HEK293 (cell line): ENCODE data around the gene B4GALT6.

Experiments used
- BCL11A ChIP-seq: fragments of 450-650 bp; formaldehyde crosslinking; IDR thresholded peaks from 2 replicates; pipeline ENCODE4 v1.5.1; 2016; ENCODE audit warnings: low read depth, missing biosample characterization, missing genetic modification characterization
- BCL6B ChIP-seq: fragments of 450-650 bp; formaldehyde crosslinking; IDR thresholded peaks from 2 replicates; pipeline ENCODE4 v1.5.1; 2017; ENCODE audit warnings: missing biosample characterization, missing genetic modification characterization
- EGR2 ChIP-seq: fragments of 450-650 bp; formaldehyde crosslinking; IDR thresholded peaks from 2 replicates; pipeline ENCODE4 v1.5.1; 2016; ENCODE audit warnings: low read depth, missing biosample characterization, missing genetic modification characterization
- GLIS1 ChIP-seq: fragments of 450-650 bp; formaldehyde crosslinking; IDR thresholded peaks from 2 replicates; pipeline ENCODE4 v1.5.1; 2016; ENCODE audit warnings: missing biosample characterization, missing genetic modification characterization
- GLIS2 ChIP-seq: fragments of 450-650 bp; formaldehyde crosslinking; IDR thresholded peaks from 2 replicates; pipeline ENCODE4 v1.5.1; 2016; ENCODE audit warnings: missing biosample characterization, missing genetic modification characterization
- KLF17 ChIP-seq: fragments of 450-650 bp; formaldehyde crosslinking; IDR thresholded peaks from 2 replicates; pipeline ENCODE4 v1.5.1; 2016; ENCODE audit warnings: missing biosample characterization, missing genetic modification characterization
- KLF9 ChIP-seq: fragments of 450-650 bp; formaldehyde crosslinking; IDR thresholded peaks from 2 replicates; pipeline ENCODE4 v1.5.1; 2016; ENCODE audit warnings: missing biosample characterization, missing genetic modification characterization, low read depth
- OSR2 ChIP-seq: fragments of 450-650 bp; formaldehyde crosslinking; IDR thresholded peaks from 2 replicates; pipeline ENCODE4 v1.5.1; 2016; ENCODE audit warnings: missing biosample characterization, missing genetic modification characterization
- OVOL3 ChIP-seq: fragments of 450-650 bp; formaldehyde crosslinking; IDR thresholded peaks from 2 replicates; pipeline ENCODE4 v1.5.1; 2016; ENCODE audit warnings: missing biosample characterization, missing genetic modification characterization
- PRDM1 ChIP-seq: fragments of 450-650 bp; formaldehyde crosslinking; IDR thresholded peaks from 2 replicates; pipeline ENCODE4; 2016; ENCODE audit warnings: missing biosample characterization, missing genetic modification characterization
- PRDM6 ChIP-seq: fragments of 450-650 bp; formaldehyde crosslinking; IDR thresholded peaks from 2 replicates; pipeline ENCODE4 v1.5.1; 2017; ENCODE audit warnings: missing biosample characterization, missing genetic modification characterization
- SCRT2 ChIP-seq: fragments of 450-650 bp; formaldehyde crosslinking; IDR thresholded peaks from 2 replicates; pipeline ENCODE4 v1.5.1; 2016; ENCODE audit warnings: missing biosample characterization, missing genetic modification characterization
- TRIM28 ChIP-seq: IDR thresholded peaks from 2 replicates; pipeline ENCODE4 v1.6.1; 2011; ENCODE audit warnings: low read length, control low read depth, borderline replicate concordance
- WT1 ChIP-seq: fragments of 450-650 bp; formaldehyde crosslinking; IDR thresholded peaks from 2 replicates; pipeline ENCODE4 v1.5.1; 2016; ENCODE audit warnings: missing biosample characterization, missing genetic modification characterization
- ZFHX2 ChIP-seq: fragments of 450-650 bp; formaldehyde crosslinking; conservative IDR thresholded peaks from 2 replicates; pipeline ENCODE4 v1.5.1; 2016; ENCODE audit warnings: missing biosample characterization, missing genetic modification characterization
- ZNF132 ChIP-seq: fragments of 450-650 bp; formaldehyde crosslinking; IDR thresholded peaks from 2 replicates; pipeline ENCODE4 v1.5.1; 2017; ENCODE audit warnings: missing biosample characterization, missing genetic modification characterization, borderline replicate concordance
- ZNF138 ChIP-seq: fragments of 450-650 bp; formaldehyde crosslinking; IDR thresholded peaks from 2 replicates; pipeline ENCODE4 v1.5.1; 2016; ENCODE audit warnings: missing biosample characterization, missing genetic modification characterization, borderline replicate concordance
- ZNF366 ChIP-seq: fragments of 450-650 bp; formaldehyde crosslinking; conservative IDR thresholded peaks from 2 replicates; pipeline ENCODE4 v1.5.1; 2016; ENCODE audit warnings: missing biosample characterization, missing genetic modification characterization
- ZNF510 ChIP-seq: fragments of 450-650 bp; formaldehyde crosslinking; IDR thresholded peaks from 2 replicates; pipeline ENCODE4 v1.5.1; 2018; ENCODE audit warnings: mild to moderate bottlenecking, missing genetic modification characterization, missing biosample characterization; ENCODE audit not compliant: insufficient replicate concordance
- ZNF514 ChIP-seq: fragments of 450-650 bp; formaldehyde crosslinking; IDR thresholded peaks from 2 replicates; pipeline ENCODE4 v1.5.1; 2016; ENCODE audit warnings: missing biosample characterization, missing genetic modification characterization
- ZNF624 ChIP-seq: fragments of 450-650 bp; formaldehyde crosslinking; IDR thresholded peaks from 2 replicates; pipeline ENCODE4 v1.5.1; 2017; ENCODE audit warnings: missing biosample characterization, missing genetic modification characterization
- ZNF629 ChIP-seq: fragments of 450-650 bp; formaldehyde crosslinking; IDR thresholded peaks from 2 replicates; pipeline ENCODE4 v1.5.1; 2017; ENCODE audit warnings: missing biosample characterization, missing genetic modification characterization
- ZNF670 ChIP-seq: fragments of 450-650 bp; formaldehyde crosslinking; IDR thresholded peaks from 2 replicates; pipeline ENCODE4 v1.5.1; 2016; ENCODE audit warnings: missing biosample characterization, missing genetic modification characterization, low read depth
- ZSCAN23 ChIP-seq: fragments of 450-650 bp; formaldehyde crosslinking; IDR thresholded peaks from 2 replicates; pipeline ENCODE4 v1.5.1; 2016; ENCODE audit warnings: missing biosample characterization, missing genetic modification characterization
- TF ChIP-seq, protein P1 (sequence below): fragments of 450-650 bp; formaldehyde crosslinking; IDR thresholded peaks from 2 replicates; pipeline ENCODE4 v1.5.1; 2016; ENCODE audit warnings: missing biosample characterization, missing genetic modification characterization
- TF ChIP-seq, protein P2 (sequence below): IDR thresholded peaks from 2 replicates; pipeline ENCODE4 v1.6.1; 2011; ENCODE audit warnings: mild to moderate bottlenecking, low read depth, low read length, borderline replicate concordance
- TF ChIP-seq, protein P3 (sequence below): fragments of 450-650 bp; formaldehyde crosslinking; IDR thresholded peaks from 2 replicates; pipeline ENCODE4 v1.5.1; 2016; ENCODE audit warnings: missing biosample characterization, missing genetic modification characterization, low read depth
- TF ChIP-seq, protein P4 (sequence below): fragments of 450-650 bp; IDR thresholded peaks from 2 replicates; pipeline ENCODE4 v1.5.1; 2018; ENCODE audit warnings: missing biosample characterization, mild to moderate bottlenecking, missing genetic modification characterization

B4GALT6 gene

GRCh38 chr18:31657823-31658669 is 26.3 kb downstream of the B4GALT6 start (continued):
- TF ChIP-seq ZNF624: no peak
- TF ChIP-seq, protein P1, sequence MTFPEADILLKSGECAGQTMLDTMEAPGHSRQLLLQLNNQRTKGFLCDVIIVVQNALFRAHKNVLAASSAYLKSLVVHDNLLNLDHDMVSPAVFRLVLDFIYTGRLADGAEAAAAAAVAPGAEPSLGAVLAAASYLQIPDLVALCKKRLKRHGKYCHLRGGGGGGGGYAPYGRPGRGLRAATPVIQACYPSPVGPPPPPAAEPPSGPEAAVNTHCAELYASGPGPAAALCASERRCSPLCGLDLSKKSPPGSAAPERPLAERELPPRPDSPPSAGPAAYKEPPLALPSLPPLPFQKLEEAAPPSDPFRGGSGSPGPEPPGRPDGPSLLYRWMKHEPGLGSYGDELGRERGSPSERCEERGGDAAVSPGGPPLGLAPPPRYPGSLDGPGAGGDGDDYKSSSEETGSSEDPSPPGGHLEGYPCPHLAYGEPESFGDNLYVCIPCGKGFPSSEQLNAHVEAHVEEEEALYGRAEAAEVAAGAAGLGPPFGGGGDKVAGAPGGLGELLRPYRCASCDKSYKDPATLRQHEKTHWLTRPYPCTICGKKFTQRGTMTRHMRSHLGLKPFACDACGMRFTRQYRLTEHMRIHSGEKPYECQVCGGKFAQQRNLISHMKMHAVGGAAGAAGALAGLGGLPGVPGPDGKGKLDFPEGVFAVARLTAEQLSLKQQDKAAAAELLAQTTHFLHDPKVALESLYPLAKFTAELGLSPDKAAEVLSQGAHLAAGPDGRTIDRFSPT (tag by site-specific recombination): 0 out of 2 replicates have a peak, but pooled peaks have one; percentile 16
- TF ChIP-seq ZFHX2 (tag by site-specific recombination): peak; percentile 58
- TF ChIP-seq OVOL3 (tag by site-specific recombination): peak; percentile 36; the same call in 1 of the 2 replicates
- no peak for TF ChIP-seq BCL11A
- TF ChIP-seq ZSCAN23 (tag by site-specific recombination): no peak
- TF ChIP-seq BCL6B (tag by site-specific recombination): peak; percentile 37; the same call in 1 of the 2 replicates
- peak; percentile 36; the same call in 1 of the 2 replicates for TF ChIP-seq EGR2 (tag by site-specific recombination)
- peak; percentile 87 for TF ChIP-seq OSR2 (tag by site-specific recombination)
- TF ChIP-seq PRDM1 (tag by site-specific recombination): peak; percentile 85
- no peak for TF ChIP-seq ZNF670 (tag by site-specific recombination)
- TF ChIP-seq PRDM6 (tag by site-specific recombination): peak; percentile 99
- peak; percentile 78 for TF ChIP-seq SCRT2 (tag by site-specific recombination)
- no peak for TF ChIP-seq ZNF138 (tag by site-specific recombination)
- no peak for TF ChIP-seq ZNF132 (tag by site-specific recombination)
- TF ChIP-seq ZNF629 (tag by site-specific recombination): peak; percentile 86
- TF ChIP-seq GLIS1 (tag by site-specific recombination): peak; percentile 69
- TF ChIP-seq KLF9 (tag by site-specific recombination): no peak
- TF ChIP-seq GLIS2: peak; percentile 25; the same call in 1 of the 2 replicates
- TF ChIP-seq WT1 (tag by site-specific recombination): peak; percentile 89
- TF ChIP-seq TRIM28: peak; percentile 78
- TF ChIP-seq ZNF366 (tag by site-specific recombination): peak; percentile 59; the same call in 1 of the 2 replicates
- TF ChIP-seq ZNF514 (tag by site-specific recombination): no peak
- TF ChIP-seq, protein P2, sequence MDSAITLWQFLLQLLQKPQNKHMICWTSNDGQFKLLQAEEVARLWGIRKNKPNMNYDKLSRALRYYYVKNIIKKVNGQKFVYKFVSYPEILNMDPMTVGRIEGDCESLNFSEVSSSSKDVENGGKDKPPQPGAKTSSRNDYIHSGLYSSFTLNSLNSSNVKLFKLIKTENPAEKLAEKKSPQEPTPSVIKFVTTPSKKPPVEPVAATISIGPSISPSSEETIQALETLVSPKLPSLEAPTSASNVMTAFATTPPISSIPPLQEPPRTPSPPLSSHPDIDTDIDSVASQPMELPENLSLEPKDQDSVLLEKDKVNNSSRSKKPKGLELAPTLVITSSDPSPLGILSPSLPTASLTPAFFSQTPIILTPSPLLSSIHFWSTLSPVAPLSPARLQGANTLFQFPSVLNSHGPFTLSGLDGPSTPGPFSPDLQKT: no peak
- TF ChIP-seq KLF17: peak; percentile 80
- TF ChIP-seq, protein P3, sequence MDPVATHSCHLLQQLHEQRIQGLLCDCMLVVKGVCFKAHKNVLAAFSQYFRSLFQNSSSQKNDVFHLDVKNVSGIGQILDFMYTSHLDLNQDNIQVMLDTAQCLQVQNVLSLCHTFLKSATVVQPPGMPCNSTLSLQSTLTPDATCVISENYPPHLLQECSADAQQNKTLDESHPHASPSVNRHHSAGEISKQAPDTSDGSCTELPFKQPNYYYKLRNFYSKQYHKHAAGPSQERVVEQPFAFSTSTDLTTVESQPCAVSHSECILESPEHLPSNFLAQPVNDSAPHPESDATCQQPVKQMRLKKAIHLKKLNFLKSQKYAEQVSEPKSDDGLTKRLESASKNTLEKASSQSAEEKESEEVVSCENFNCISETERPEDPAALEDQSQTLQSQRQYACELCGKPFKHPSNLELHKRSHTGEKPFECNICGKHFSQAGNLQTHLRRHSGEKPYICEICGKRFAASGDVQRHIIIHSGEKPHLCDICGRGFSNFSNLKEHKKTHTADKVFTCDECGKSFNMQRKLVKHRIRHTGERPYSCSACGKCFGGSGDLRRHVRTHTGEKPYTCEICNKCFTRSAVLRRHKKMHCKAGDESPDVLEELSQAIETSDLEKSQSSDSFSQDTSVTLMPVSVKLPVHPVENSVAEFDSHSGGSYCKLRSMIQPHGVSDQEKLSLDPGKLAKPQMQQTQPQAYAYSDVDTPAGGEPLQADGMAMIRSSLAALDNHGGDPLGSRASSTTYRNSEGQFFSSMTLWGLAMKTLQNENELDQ (tag by site-specific recombination): no peak
- TF ChIP-seq, protein P4, sequence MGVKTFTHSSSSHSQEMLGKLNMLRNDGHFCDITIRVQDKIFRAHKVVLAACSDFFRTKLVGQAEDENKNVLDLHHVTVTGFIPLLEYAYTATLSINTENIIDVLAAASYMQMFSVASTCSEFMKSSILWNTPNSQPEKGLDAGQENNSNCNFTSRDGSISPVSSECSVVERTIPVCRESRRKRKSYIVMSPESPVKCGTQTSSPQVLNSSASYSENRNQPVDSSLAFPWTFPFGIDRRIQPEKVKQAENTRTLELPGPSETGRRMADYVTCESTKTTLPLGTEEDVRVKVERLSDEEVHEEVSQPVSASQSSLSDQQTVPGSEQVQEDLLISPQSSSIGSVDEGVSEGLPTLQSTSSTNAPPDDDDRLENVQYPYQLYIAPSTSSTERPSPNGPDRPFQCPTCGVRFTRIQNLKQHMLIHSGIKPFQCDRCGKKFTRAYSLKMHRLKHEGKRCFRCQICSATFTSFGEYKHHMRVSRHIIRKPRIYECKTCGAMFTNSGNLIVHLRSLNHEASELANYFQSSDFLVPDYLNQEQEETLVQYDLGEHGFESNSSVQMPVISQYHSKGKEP (tag by site-specific recombination): peak; percentile 89
- no peak for TF ChIP-seq ZNF510 (tag by site-specific recombination)
